ENCODE data around the gene PDZD2. TPM values are rescaled to one million over a fixed set of nuclear protein-coding genes. Genes with fewer than 3 reads are reported as not detected.

PDZD2 gene
- polyA plus RNA-seq, 1 donor from 2014 or later = 3.1 TPM

- no peaks in the 10 kb centered on the region for H3K9me3 ChIP-seq (ENCODE audit: low read length)
- no peaks in the 10 kb centered on the region for H3K27me3 ChIP-seq (ENCODE audit: insufficient read depth, low read depth, low read length)
- peaks cover 9% of the 10 kb centered on the region for H3K79me2 ChIP-seq (replicated peaks; ENCODE audit: insufficient read depth, low read length)
- H3K4me3 ChIP-seq (ENCODE audit: low read length) = no peak overlapping the region
- no peaks in the 10 kb centered on the region for H3K9me2 ChIP-seq (ENCODE audit: insufficient read depth, low read length)
- no peak overlapping the region for H3K4me2 ChIP-seq (ENCODE audit: low read length)
- no peaks in the 10 kb centered on the region for H3F3A ChIP-seq (ENCODE audit: insufficient read depth, low read length, poor library complexity, severe bottlenecking)
- no peak overlapping the region for H3K27ac ChIP-seq (ENCODE audit: low read length)
- H3K9ac ChIP-seq (ENCODE audit: low read length) = no peak overlapping the region
- no peak for TF ChIP-seq MXI1 (conservative IDR thresholded peaks at IDR 0.05; ENCODE audit: poor library complexity, severe bottlenecking)
- no peak for TF ChIP-seq TAF1 (IDR thresholded peaks at IDR 0.05; ENCODE audit: low read depth)
- no peak for TF ChIP-seq RAD21 (conservative IDR thresholded peaks at IDR 0.05)
- TF ChIP-seq CTCF (IDR thresholded peaks at IDR 0.05; ENCODE audit: poor library complexity, severe bottlenecking) = no peak
- TF ChIP-seq EP300 (conservative IDR thresholded peaks at IDR 0.05; ENCODE audit: poor library complexity, severe bottlenecking) = no peak
- no peaks in the 10 kb centered on the region for H3K36me3 ChIP-seq (ENCODE audit: insufficient read depth, low read length)
- no peak overlapping the region for H2AFZ ChIP-seq (ENCODE audit: low read depth, low read length)
- H4K20me1 ChIP-seq (ENCODE audit: insufficient read depth) = no peaks in the 10 kb centered on the region
These were observed 493.8 kb downstream of the PDZD2 start for GRCh38 chr5:32132757-32133156.

- Histone ChIP-seq H3K9ac (ENCODE audit: low read length) (no peak overlapping the region), H3K79me2 (replicated peaks; ENCODE audit: insufficient read depth, low read length) (peaks cover 6% of the 10 kb centered on the region), H4K20me1 (ENCODE audit: insufficient read depth) (no peaks in the 10 kb centered on the region), H3K27ac (ENCODE audit: low read length) (no peak overlapping the region), H3K9me2 (ENCODE audit: insufficient read depth, low read length) (no peaks in the 10 kb centered on the region), H3K4me3 (ENCODE audit: low read length) (no peak overlapping the region), H2AFZ (ENCODE audit: low read depth, low read length) (no peak overlapping the region), H3F3A (ENCODE audit: insufficient read depth, low read length, poor library complexity, severe bottlenecking) (no peaks in the 10 kb centered on the region), H3K27me3 (ENCODE audit: insufficient read depth, low read depth, low read length) (no peaks in the 10 kb centered on the region), H3K9me3 (ENCODE audit: low read length) (no peaks in the 10 kb centered on the region), H3K4me2 (ENCODE audit: low read length) (no peak overlapping the region), H3K36me3 (ENCODE audit: insufficient read depth, low read length) (no peaks in the 10 kb centered on the region)
- TF ChIP-seq SMC3 (conservative IDR thresholded peaks at IDR 0.05; ENCODE audit: poor library complexity) (no peak), CTCF (IDR thresholded peaks at IDR 0.05; ENCODE audit: poor library complexity, severe bottlenecking) (no peak), RAD21 (conservative IDR thresholded peaks at IDR 0.05) (no peak), EZH2 (IDR thresholded peaks at IDR 0.05; ENCODE audit: borderline replicate concordance, insufficient read depth, low read length, poor library complexity, severe bottlenecking) (no peak), MXI1 (conservative IDR thresholded peaks at IDR 0.05; ENCODE audit: poor library complexity, severe bottlenecking) (no peak)
These were observed 496.2 kb downstream of the PDZD2 start for GRCh38 chr5:32135086-32135485.

GRCh38 chr5:32136342-32136741 is 497.4 kb downstream of the PDZD2 start:
- Histone ChIP-seq H3K27ac (ENCODE audit: low read length) (no peak overlapping the region), H3K27me3 (ENCODE audit: insufficient read depth, low read depth, low read length) (no peaks in the 10 kb centered on the region), H3K9ac (ENCODE audit: low read length) (no peak overlapping the region), H3K36me3 (ENCODE audit: insufficient read depth, low read length) (no peaks in the 10 kb centered on the region), H3K9me3 (ENCODE audit: low read length) (no peaks in the 10 kb centered on the region), H3K4me3 (ENCODE audit: low read length) (no peak overlapping the region), H4K20me1 (ENCODE audit: insufficient read depth) (no peaks in the 10 kb centered on the region), H3K9me2 (ENCODE audit: insufficient read depth, low read length) (no peaks in the 10 kb centered on the region), H2AFZ (ENCODE audit: low read depth, low read length) (no peak overlapping the region), H3F3A (ENCODE audit: insufficient read depth, low read length, poor library complexity, severe bottlenecking) (no peaks in the 10 kb centered on the region), H3K4me2 (ENCODE audit: low read length) (no peak overlapping the region), H3K79me2 (replicated peaks; ENCODE audit: insufficient read depth, low read length) (peaks cover 6% of the 10 kb centered on the region)
- TF ChIP-seq EZH2 (IDR thresholded peaks at IDR 0.05; ENCODE audit: borderline replicate concordance, insufficient read depth, low read length, poor library complexity, severe bottlenecking) (no peak), MXI1 (conservative IDR thresholded peaks at IDR 0.05; ENCODE audit: poor library complexity, severe bottlenecking) (no peak), EP300 (conservative IDR thresholded peaks at IDR 0.05; ENCODE audit: poor library complexity, severe bottlenecking) (no peak), SMC3 (conservative IDR thresholded peaks at IDR 0.05; ENCODE audit: poor library complexity) (no peak), REST (IDR thresholded peaks at IDR 0.05; ENCODE audit: borderline replicate concordance) (no peak), POLR2AphosphoS5 (IDR thresholded peaks at IDR 0.05) (no peak), CTCF (IDR thresholded peaks at IDR 0.05; ENCODE audit: poor library complexity, severe bottlenecking) (no peak), TAF1 (IDR thresholded peaks at IDR 0.05; ENCODE audit: low read depth) (no peak), RAD21 (conservative IDR thresholded peaks at IDR 0.05) (no peak)
